WTC11 (cell line): ENCODE results near the gene FSTL3.

Experiments used
- ELF4 ChIP-seq: sonication (generic); formaldehyde crosslinking; IDR thresholded peaks from 2 replicates; pipeline ENCODE4 v1.8.1; 2022; ENCODE audit warnings: low read depth, mild to moderate bottlenecking, moderate library complexity, missing genetic modification reagents
- TF ChIP-seq, protein P1 (sequence below): fragments of 200-600 bp; IDR thresholded peaks from 2 replicates; pipeline ENCODE4 v1.8.0; 2022; ENCODE audit warnings: antibody characterized with exemption
- TF ChIP-seq, protein P2 (sequence below): fragments of 250-450 bp; sonication (Bioruptor Pico); IDR thresholded peaks from 2 replicates; pipeline ENCODE4 v1.9.0; 2021; ENCODE audit warnings: mild to moderate bottlenecking

DNA sequence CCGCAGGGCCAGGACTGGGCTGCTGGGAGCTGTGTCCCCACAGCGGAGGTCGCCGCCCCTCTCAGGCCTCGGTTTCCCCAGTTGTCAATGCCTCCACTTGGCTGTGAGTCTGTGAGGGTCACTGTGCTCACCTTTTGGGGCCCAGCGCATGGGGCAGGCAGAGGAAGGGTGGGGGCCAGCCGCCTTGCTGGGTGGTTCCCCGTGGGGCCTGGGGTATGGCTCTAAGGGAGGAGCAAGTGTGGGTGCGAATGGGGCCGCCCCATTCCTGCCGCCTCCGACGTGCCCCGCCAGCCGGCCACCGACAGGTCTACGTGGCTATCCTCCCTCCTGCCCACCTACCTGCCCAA is 37.3 kb upstream of the FSTL3 start:
- TF ChIP-seq ELF4, result no peak
- TF ChIP-seq, protein P1, sequence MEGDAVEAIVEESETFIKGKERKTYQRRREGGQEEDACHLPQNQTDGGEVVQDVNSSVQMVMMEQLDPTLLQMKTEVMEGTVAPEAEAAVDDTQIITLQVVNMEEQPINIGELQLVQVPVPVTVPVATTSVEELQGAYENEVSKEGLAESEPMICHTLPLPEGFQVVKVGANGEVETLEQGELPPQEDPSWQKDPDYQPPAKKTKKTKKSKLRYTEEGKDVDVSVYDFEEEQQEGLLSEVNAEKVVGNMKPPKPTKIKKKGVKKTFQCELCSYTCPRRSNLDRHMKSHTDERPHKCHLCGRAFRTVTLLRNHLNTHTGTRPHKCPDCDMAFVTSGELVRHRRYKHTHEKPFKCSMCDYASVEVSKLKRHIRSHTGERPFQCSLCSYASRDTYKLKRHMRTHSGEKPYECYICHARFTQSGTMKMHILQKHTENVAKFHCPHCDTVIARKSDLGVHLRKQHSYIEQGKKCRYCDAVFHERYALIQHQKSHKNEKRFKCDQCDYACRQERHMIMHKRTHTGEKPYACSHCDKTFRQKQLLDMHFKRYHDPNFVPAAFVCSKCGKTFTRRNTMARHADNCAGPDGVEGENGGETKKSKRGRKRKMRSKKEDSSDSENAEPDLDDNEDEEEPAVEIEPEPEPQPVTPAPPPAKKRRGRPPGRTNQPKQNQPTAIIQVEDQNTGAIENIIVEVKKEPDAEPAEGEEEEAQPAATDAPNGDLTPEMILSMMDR, result no peak
- TF ChIP-seq, protein P2, sequence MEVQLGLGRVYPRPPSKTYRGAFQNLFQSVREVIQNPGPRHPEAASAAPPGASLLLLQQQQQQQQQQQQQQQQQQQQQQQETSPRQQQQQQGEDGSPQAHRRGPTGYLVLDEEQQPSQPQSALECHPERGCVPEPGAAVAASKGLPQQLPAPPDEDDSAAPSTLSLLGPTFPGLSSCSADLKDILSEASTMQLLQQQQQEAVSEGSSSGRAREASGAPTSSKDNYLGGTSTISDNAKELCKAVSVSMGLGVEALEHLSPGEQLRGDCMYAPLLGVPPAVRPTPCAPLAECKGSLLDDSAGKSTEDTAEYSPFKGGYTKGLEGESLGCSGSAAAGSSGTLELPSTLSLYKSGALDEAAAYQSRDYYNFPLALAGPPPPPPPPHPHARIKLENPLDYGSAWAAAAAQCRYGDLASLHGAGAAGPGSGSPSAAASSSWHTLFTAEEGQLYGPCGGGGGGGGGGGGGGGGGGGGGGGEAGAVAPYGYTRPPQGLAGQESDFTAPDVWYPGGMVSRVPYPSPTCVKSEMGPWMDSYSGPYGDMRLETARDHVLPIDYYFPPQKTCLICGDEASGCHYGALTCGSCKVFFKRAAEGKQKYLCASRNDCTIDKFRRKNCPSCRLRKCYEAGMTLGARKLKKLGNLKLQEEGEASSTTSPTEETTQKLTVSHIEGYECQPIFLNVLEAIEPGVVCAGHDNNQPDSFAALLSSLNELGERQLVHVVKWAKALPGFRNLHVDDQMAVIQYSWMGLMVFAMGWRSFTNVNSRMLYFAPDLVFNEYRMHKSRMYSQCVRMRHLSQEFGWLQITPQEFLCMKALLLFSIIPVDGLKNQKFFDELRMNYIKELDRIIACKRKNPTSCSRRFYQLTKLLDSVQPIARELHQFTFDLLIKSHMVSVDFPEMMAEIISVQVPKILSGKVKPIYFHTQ, result no peak
